ENCODE measurements around the gene SHH.

DNA sequence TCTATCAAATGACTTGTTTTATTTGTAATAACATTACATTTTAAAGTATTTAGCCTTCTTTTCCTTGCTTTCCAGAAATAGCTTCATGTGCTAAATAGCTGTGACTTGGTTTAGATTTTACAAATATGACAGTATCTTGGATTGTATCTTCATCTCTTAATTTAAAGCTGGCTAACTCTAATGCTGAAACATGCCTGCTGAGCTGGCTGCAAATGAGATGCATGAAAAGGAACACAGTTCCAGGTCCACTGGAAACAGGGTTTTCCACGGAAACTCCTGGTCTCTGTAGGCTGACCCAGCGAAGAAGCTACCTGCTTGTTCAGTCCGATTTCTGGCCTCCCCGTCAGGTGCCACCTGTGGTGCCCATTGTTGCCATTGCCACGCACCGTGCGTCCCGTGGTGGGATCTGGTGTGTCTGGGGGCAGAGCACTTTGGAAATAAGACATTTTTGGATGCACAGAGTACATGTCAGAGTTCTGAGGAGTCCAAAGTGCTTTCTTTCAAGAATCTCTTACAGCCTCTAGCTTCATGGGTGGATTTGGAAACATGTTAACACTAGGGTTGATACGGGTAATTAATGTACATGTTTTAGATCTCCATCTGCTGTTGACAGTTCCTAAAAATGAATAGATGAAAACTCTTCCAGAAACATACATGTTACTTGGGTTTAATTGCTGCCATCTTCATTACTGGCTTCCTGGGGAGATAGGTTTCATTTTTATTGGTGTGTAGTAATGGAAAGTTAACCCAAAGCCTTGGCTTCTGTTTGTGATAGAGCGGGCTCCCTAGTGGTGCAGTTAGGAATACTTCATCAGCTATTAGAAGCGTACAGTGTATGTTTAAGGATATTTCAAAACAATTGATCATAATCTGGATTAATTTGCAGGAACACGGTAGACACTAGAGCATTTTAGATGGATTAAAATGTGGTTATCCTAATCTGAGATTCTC is 45.0 kb downstream of the SHH start:
- TF ChIP-seq, protein P1, sequence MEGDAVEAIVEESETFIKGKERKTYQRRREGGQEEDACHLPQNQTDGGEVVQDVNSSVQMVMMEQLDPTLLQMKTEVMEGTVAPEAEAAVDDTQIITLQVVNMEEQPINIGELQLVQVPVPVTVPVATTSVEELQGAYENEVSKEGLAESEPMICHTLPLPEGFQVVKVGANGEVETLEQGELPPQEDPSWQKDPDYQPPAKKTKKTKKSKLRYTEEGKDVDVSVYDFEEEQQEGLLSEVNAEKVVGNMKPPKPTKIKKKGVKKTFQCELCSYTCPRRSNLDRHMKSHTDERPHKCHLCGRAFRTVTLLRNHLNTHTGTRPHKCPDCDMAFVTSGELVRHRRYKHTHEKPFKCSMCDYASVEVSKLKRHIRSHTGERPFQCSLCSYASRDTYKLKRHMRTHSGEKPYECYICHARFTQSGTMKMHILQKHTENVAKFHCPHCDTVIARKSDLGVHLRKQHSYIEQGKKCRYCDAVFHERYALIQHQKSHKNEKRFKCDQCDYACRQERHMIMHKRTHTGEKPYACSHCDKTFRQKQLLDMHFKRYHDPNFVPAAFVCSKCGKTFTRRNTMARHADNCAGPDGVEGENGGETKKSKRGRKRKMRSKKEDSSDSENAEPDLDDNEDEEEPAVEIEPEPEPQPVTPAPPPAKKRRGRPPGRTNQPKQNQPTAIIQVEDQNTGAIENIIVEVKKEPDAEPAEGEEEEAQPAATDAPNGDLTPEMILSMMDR (conservative IDR thresholded peaks at IDR 0.05) = no peak
- no peak for TF ChIP-seq ZFX (IDR thresholded peaks at IDR 0.05)

Measured in C4-2B (cell line).